ENCODE data around the gene ZNF750.

Gene ZNF750

GRCh38 chr17:82832881-82833475 is 6.8 kb downstream of the ZNF750 start:
- no peak for DNase-seq

- DNase-seq: no peak
Observed at GRCh38 chr17:82832411-82832810, 7.4 kb downstream of the ZNF750 start.

- no peak for DNase-seq
Observed at GRCh38 chr17:82831818-82832200, 8.0 kb downstream of the ZNF750 start.

GRCh38 chr17:82831041-82831817 is 8.6 kb downstream of the ZNF750 start:
- DNase-seq: no peak

GRCh38 chr17:82830249-82830661 is 9.6 kb downstream of the ZNF750 start:
- no peak for DNase-seq

GRCh38 chr17:82828875-82829487 is 10.8 kb downstream of the ZNF750 start:
- no peak for DNase-seq

GRCh38 chr17:82826956-82827355 is 12.9 kb downstream of the ZNF750 start:
- DNase-seq: no peak

GRCh38 chr17:82826211-82826610 is 13.6 kb downstream of the ZNF750 start:
- no peak for DNase-seq

- DNase-seq: no peak
Observed at GRCh38 chr17:82825540-82826124, 14.2 kb downstream of the ZNF750 start.

- DNase-seq: no peak
Observed at GRCh38 chr17:82823004-82823403, 16.8 kb downstream of the ZNF750 start.

GRCh38 chr17:82822281-82822680 is 17.5 kb downstream of the ZNF750 start:
- DNase-seq: no peak

- no peak for DNase-seq
Observed at GRCh38 chr17:82821554-82821953, 18.3 kb downstream of the ZNF750 start.

GRCh38 chr17:82820278-82821251 is 19.3 kb downstream of the ZNF750 start:
- DNase-seq: no peak

GRCh38 chr17:82817947-82818346 is 21.9 kb downstream of the ZNF750 start:
- DNase-seq: no peak

GRCh38 chr17:82816358-82816757 is 23.5 kb downstream of the ZNF750 start:
- DNase-seq: no peak

- DNase-seq: no peak
Observed at GRCh38 chr17:82815790-82816305, 24.0 kb downstream of the ZNF750 start.

- no peak for DNase-seq
Observed at GRCh38 chr17:82815354-82815753, 24.5 kb downstream of the ZNF750 start.

- DNase-seq: no peak
Observed at GRCh38 chr17:82814834-82815233, 25.0 kb downstream of the ZNF750 start.

GRCh38 chr17:82813299-82814051 is 26.3 kb downstream of the ZNF750 start:
- no peak for DNase-seq

GRCh38 chr17:82812601-82813000 is 27.2 kb downstream of the ZNF750 start:
- DNase-seq: no peak

GRCh38 chr17:82812058-82812457 is 27.8 kb downstream of the ZNF750 start:
- no peak for DNase-seq

All from CD4-positive, alpha-beta T cell treated with Interleukin-17A for 4 hours (primary cell).